NCI-H1417 (cell line): ENCODE data around the gene LIM2.

Source experiments
- DNase-seq, 3 experiments: peaks; one replicate each; lab custom pipeline; 2025; lab: John Stamatoyannopoulos, UW

Gene LIM2

DNA sequence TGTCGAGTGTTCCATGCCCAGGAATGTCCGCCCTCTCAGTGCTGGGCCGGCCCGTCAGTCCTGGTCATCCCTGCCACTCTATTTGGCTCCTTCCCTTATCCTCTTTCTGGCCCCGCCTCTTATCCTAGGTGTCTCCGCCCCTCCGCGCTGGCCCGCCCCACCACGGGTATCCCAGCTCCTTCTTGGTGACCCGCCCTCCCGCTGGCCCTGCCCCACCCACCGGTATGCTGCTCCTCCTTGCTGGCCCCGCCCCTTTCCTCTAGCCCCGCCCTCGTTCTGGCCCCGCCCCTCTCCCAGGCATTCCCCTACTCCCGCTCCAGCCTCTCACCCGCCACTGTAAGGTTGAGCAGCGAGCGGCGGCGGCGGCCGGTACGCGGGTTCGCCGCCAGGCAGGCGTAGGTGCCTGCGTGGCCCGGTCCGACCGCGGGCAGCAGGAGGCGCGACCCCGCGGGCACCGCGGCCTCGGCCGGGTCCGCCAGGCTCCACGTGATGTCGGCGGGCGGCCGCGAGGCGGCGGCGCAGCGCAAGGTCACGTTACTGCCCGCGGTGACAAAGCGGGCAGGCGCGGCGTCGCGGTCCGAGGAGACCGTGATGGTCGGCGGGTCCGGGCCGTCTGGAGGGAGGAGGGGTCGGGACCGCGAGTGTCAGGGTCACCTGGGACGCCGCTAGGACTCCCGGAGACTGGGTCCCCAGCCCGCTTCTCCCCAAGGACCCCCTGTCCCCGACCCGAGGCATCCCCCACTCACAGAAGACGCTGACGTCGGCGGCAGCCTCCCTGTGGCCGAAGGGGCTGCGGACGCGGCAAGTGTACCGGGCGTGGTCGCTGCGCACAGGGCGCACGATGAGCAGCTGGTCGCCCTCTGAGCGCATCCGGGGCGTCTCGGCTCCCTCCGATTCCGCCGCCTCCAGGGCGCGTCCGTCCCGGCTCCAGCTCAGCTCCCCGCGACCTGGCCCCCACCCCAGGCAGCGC lies 47.8 kb downstream of the LIM2 start:
- DNase-seq: no peak

GRCh38 chr19:51339313-51339686 lies 48.5 kb downstream of the LIM2 start:
- DNase-seq: no peak

- DNase-seq: peak in 1 of 3 experiments; percentile 12
These were observed 49.0 kb downstream of the LIM2 start for GRCh38 chr19:51338563-51339312.

DNA sequence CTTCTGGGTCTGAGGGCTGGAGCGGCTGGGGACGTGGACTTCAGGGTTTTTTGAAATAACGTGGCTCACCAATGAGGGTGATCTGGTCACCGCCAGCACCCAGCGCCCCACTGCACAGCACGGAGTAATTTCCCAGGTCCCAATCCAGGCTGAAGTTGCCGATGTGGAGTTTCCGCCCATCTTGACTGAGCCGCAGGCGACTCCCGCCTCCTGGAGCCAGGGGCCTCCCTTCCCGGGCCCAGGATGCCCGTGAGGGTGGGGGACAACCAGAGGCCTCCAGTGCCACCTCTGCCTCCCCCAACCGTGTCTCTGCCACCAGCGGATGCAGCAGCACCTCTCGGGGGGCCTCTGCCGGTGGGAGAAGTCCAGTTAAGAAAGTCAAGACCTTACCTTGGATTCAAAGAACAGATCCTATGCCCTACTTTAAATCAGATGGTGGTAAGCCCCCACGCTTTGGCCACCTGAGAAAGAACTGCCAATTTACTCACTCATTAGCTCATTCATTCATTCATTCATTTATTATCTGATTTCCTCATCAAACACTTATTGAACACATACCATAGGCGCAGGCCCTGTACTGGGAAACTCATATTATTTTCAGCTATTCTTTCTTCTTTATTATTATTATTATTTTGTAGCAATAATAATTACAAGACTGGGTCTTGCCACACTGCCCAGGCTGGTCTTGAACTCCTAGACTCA lies 49.8 kb downstream of the LIM2 start:
- no peak for DNase-seq

DNA sequence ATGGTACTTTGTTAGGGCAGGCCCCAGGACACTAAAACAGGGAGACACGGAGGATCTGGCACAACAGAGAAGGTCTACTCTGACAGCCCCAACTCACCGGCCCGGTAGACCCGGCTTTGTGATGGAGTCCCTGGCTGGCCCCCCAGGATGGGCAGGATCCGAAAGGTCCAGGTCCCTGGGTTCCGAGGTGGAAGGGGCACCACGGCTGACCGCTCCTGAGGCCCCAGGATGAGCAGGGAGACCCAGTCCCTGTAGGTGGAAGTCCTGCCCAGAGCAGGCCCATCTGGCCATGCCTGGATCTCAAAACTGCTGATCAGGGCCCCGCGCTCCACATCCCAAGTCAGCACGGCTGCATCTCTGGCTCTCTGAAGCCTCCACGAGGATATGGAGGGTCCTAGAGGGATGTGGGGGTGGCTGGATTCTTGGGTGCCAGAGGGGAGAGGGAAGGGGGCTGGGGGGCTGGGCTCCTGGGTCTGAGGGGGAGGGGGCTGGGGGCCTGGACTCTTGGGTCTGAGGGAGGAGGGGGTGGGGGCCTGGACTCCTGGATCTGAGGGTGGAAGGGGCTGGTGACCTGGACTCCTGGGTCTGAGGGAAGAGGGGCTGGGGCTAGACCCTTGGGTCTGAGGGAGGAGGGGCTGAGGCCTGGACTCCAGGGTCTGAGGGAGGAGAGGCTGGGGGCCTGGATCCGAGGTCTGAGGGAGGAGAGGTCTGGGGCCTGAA lies 50.5 kb downstream of the LIM2 start:
- no peak for DNase-seq

GRCh38 chr19:51333836-51334460 lies 53.8 kb downstream of the LIM2 start:
- DNase-seq: no peak

GRCh38 chr19:51331716-51332115 lies 56.1 kb downstream of the LIM2 start:
- DNase-seq: no peak

- DNase-seq: no peak
These were observed 56.6 kb downstream of the LIM2 start for GRCh38 chr19:51331193-51331592.

GRCh38 chr19:51330366-51330765 lies 57.4 kb downstream of the LIM2 start:
- DNase-seq: no peak
